H9 (cell line): ENCODE results near the gene ZNRF1. TPM values are rescaled to one million over a fixed set of nuclear protein-coding genes. Genes with fewer than 3 reads are reported as not detected.

ENCODE experiments used
- DNase-seq: peaks from one replicate; pipeline ENCODE4 v3.0.0-alpha.2; 2017
- H2AFZ ChIP-seq: one replicate; pipeline ENCODE4 v1.6.1; 2013; ENCODE audit warnings: mild to moderate bottlenecking, low read length, control low read depth, moderate library complexity
- H2AK5ac ChIP-seq: 2 replicates; pipeline ENCODE4 v1.6.1; 2013; ENCODE audit warnings: low read length, control low read depth, mixed read lengths; ENCODE audit not compliant: insufficient read length
- H2BK120ac ChIP-seq: one replicate; pipeline ENCODE4 v1.6.1; 2013; ENCODE audit warnings: low read depth, mild to moderate bottlenecking, low read length, control low read depth, inconsistent platforms; ENCODE audit not compliant: poor library complexity, severe bottlenecking
- H2BK12ac ChIP-seq: 2 replicates; pipeline ENCODE4 v1.6.1; 2013; ENCODE audit warnings: low read length, control low read depth, mixed read lengths, low read depth; ENCODE audit not compliant: insufficient read length
- H2BK15ac ChIP-seq: 2 replicates; pipeline ENCODE4 v1.6.1; 2013; ENCODE audit warnings: low read depth, low read length, control low read depth
- H2BK20ac ChIP-seq: one replicate; pipeline ENCODE4 v1.6.1; 2013; ENCODE audit warnings: low read depth, mild to moderate bottlenecking, low read length, control low read depth, inconsistent platforms; ENCODE audit not compliant: poor library complexity, severe bottlenecking
- H2BK5ac ChIP-seq: 2 replicates; pipeline ENCODE4 v1.6.1; 2013; ENCODE audit warnings: low read length, control low read depth, mixed read lengths; ENCODE audit not compliant: insufficient read length
- H3K14ac ChIP-seq: 2 replicates; pipeline ENCODE4 v1.6.1; 2013; ENCODE audit warnings: low read length, control low read depth; ENCODE audit not compliant: insufficient read depth
- H3K18ac ChIP-seq: 2 replicates; pipeline ENCODE4 v1.6.1; 2013; ENCODE audit warnings: low read depth, mild to moderate bottlenecking, mixed read lengths, low read length, control low read depth; ENCODE audit not compliant: insufficient read length
- H3K23ac ChIP-seq: 2 replicates; pipeline ENCODE4 v1.6.1; 2013; ENCODE audit warnings: low read length, control low read depth, mixed read lengths, low read depth; ENCODE audit not compliant: insufficient read length
- H3K23me2 ChIP-seq: 2 replicates; pipeline ENCODE4 v1.6.1; 2013; ENCODE audit warnings: low read depth, mild to moderate bottlenecking, mixed read lengths, low read length, control low read depth; ENCODE audit not compliant: insufficient read length, poor library complexity, severe bottlenecking
- H3K27ac ChIP-seq: 2 replicates; pipeline ENCODE4 v1.5.1; 2013; ENCODE audit warnings: low read length, control low read depth, mixed read lengths, low read depth; ENCODE audit not compliant: insufficient read length
- H3K27me3 ChIP-seq: 2 replicates; pipeline ENCODE4 v1.6.1; 2013; ENCODE audit warnings: low read length, control low read depth, inconsistent platforms; ENCODE audit not compliant: insufficient read depth
- H3K4ac ChIP-seq: 2 replicates; pipeline ENCODE4 v1.6.1; 2013; ENCODE audit warnings: low read depth, mild to moderate bottlenecking, control low read depth, inconsistent platforms, low read length, moderate library complexity
- H3K4me1 ChIP-seq: 2 replicates; pipeline ENCODE4 v1.6.1; 2013; ENCODE audit warnings: low read length, control low read depth, inconsistent platforms; ENCODE audit not compliant: insufficient read depth
- H3K4me2 ChIP-seq: 2 replicates; pipeline ENCODE4 v1.6.1; 2013; ENCODE audit warnings: low read length, control low read depth, mixed read lengths; ENCODE audit not compliant: insufficient read length, insufficient read depth
- H3K56ac ChIP-seq: 2 replicates; pipeline ENCODE4 v1.6.1; 2013; ENCODE audit warnings: low read depth, mild to moderate bottlenecking, mixed read lengths, low read length, control low read depth; ENCODE audit not compliant: insufficient read length
- H3K79me1 ChIP-seq: 2 replicates; pipeline ENCODE4 v1.6.1; 2013; ENCODE audit warnings: low read depth, mild to moderate bottlenecking, moderate library complexity, low read length, control low read depth, inconsistent platforms; ENCODE audit not compliant: insufficient read depth, poor library complexity, severe bottlenecking
- H3K79me2 ChIP-seq: 2 replicates; pipeline ENCODE4 v1.6.1; 2013; ENCODE audit warnings: low read length, control low read depth, inconsistent platforms; ENCODE audit not compliant: insufficient read depth
- H3K9ac ChIP-seq: 2 replicates; pipeline ENCODE4 v1.6.1; 2013; ENCODE audit warnings: low read length, control low read depth, mixed read lengths; ENCODE audit not compliant: insufficient read length; ENCODE audit errors: extremely low read depth
- H3K9me3 ChIP-seq: one replicate; pipeline ENCODE4 v1.6.1; 2013; ENCODE audit warnings: low read depth, low read length, inconsistent platforms; ENCODE audit not compliant: control insufficient read depth
- H3T11ph ChIP-seq: one replicate; pipeline ENCODE4 v1.6.1; 2013; ENCODE audit warnings: mild to moderate bottlenecking, low read length, control low read depth, inconsistent platforms
- H4K20me1 ChIP-seq: one replicate; pipeline ENCODE4 v1.6.1; 2013; ENCODE audit not compliant: control insufficient read depth, insufficient read length, insufficient read depth
- H4K5ac ChIP-seq: 2 replicates; pipeline ENCODE4 v1.6.1; 2013; ENCODE audit warnings: low read depth, mild to moderate bottlenecking, mixed read lengths, low read length, control low read depth; ENCODE audit not compliant: insufficient read length
- H4K8ac ChIP-seq: replicated peaks from 2 replicates; pipeline ENCODE4 v1.6.1; 2013; ENCODE audit warnings: low read length, control low read depth, mixed read lengths, low read depth; ENCODE audit not compliant: insufficient read length
- H4K91ac ChIP-seq: 2 replicates; pipeline ENCODE4 v1.6.1; 2013; ENCODE audit warnings: low read depth, mild to moderate bottlenecking, moderate library complexity, mixed read lengths, low read length, control low read depth; ENCODE audit not compliant: insufficient read length
- H3K27ac Mint-ChIP-seq, 3 experiments: 2 replicates in 2 of 3; 3 replicates in 1 of 3; pipeline ENCODE4 v1.8.0; 2020 to 2021; ENCODE audit warnings: mixed read lengths in 3 of 3, mild to moderate bottlenecking in 1 of 3, moderate library complexity in 1 of 3
- H3K27me3 Mint-ChIP-seq: 2 replicates; pipeline ENCODE4 v1.8.0; 2021; ENCODE audit warnings: low read depth, mild to moderate bottlenecking, moderate library complexity, mixed read lengths
- H3K36me3 Mint-ChIP-seq, 3 experiments: 2 replicates in 2 of 3; 3 replicates in 1 of 3; pipeline ENCODE4 v1.8.0; 2020 to 2021; ENCODE audit warnings: low read depth in 3 of 3, mixed read lengths in 3 of 3; ENCODE audit not compliant: insufficient read depth in 1 of 3
- H3K4me1 Mint-ChIP-seq, 2 experiments: 2 replicates each; pipeline ENCODE4 v1.8.0; 2020; ENCODE audit warnings: mixed read lengths in 2 of 2
- H3K4me3 Mint-ChIP-seq, 2 experiments: 2 replicates in 1 of 2; 3 replicates in 1 of 2; pipeline ENCODE4 v1.8.0; 2020 to 2021; ENCODE audit warnings: mild to moderate bottlenecking in 2 of 2, mixed read lengths in 2 of 2, moderate library complexity in 1 of 2
- H3K9me3 Mint-ChIP-seq, 2 experiments: 2 replicates in 1 of 2; 3 replicates in 1 of 2; pipeline ENCODE4 v1.8.0; 2020; ENCODE audit warnings: mild to moderate bottlenecking in 2 of 2, mixed read lengths in 2 of 2, moderate library complexity in 1 of 2
- CTCF ChIP-seq: fragments of 200-600 bp; sonication (generic); conservative IDR thresholded peaks from 3 replicates; pipeline ENCODE4 v1.8.0; 2021; ENCODE audit warnings: antibody characterized with exemption, mild to moderate bottlenecking
- WGBS: extraction: QIAGEN DNeasy Blood & Tissue Kit; methylation state at CpG from one replicate; pipeline ENCODE4 v1.1.7; 2013; ENCODE audit warnings: missing lambda C conversion rate, low lambda C conversion rate, mixed read lengths; ENCODE audit not compliant: insufficient read length; ENCODE audit errors: extremely low coverage; 5-methylcytosine and 5-hydroxymethylcytosine counted together
- total RNA-seq: library from RNA; stranded (reverse); gene quantifications from 2 replicates; pipeline ENCODE4 v1.2.1, GENCODE V29; 2021

The ZNRF1 gene
- total RNA-seq, 1 experiment from 2014 or later, result 49.6 TPM

- no peak for TF ChIP-seq CTCF
- Histone ChIP-seq H4K8ac (no peak overlapping the region), H3K27me3 (no peaks in the 10 kb centered on the region), H3K79me1 (no peaks in the 10 kb centered on the region), H3K9me3 (no peaks in the 10 kb centered on the region), H2BK120ac (no peak overlapping the region), H3K9ac (no peak overlapping the region), H3K23me2 (no peaks in the 10 kb centered on the region), H3K23ac (no peak overlapping the region), H3K18ac (no peak overlapping the region), H3K4ac (no peak overlapping the region), H2BK20ac (no peak overlapping the region), H2BK5ac (no peak overlapping the region), H2AK5ac (no peak overlapping the region), H3T11ph (no peak overlapping the region), H3K4me2 (no peak overlapping the region), H3K56ac (no peak overlapping the region), H4K5ac (no peak overlapping the region), H3K79me2 (no peaks in the 10 kb centered on the region), H3K4me1 (peaks cover 17% of the 10 kb centered on the region; the same call in 1 of the 2 replicates), H3K14ac (no peak overlapping the region), H3K27ac (no peak overlapping the region), H2AFZ (no peak overlapping the region), H2BK12ac (no peak overlapping the region), H4K91ac (no peak overlapping the region), H2BK15ac (no peak overlapping the region), H4K20me1 (peaks cover 3% of the 10 kb centered on the region)
- Mint-ChIP-seq H3K27me3 (no peaks in the 10 kb centered on the region), H3K27ac (peak overlapping the region in 2 of 3 experiments; percentile 91; a peak in 2 of 7 replicates), H3K36me3 (peaks cover 4 to 18% (median 9%) of the 10 kb centered on the region in 3 experiments; a peak in 5 of 7 replicates), H3K9me3 (no peaks in the 10 kb centered on the region), H3K4me3 (no peak overlapping the region), H3K4me1 (peaks cover 60 to 71% of the 10 kb centered on the region in 2 experiments)
- no CpG with 5 or more reads among the region's 10 CpGs for WGBS
- DNase-seq, result no peak
Measured at GRCh38 chr16:75097191-75097761, 98.5 kb downstream of the ZNRF1 start.
